GM12878 (cell line): ENCODE data around the gene TMEM41A. TPM values are rescaled to one million over a fixed set of nuclear protein-coding genes. Genes with fewer than 3 reads are reported as not detected.

Experiments
- ATAC-seq: fragments of 200-7000 bp; cut with Tn5 transposase; 3 replicates; pipeline ENCODE4 v1.9.1; 2020; ENCODE audit warnings: mild to moderate bottlenecking, moderate library complexity
- BruUV-seq: library from RNA; stranded (reverse); fragments of 400-500 nt; replicated peaks from 2 replicates; lab custom pipeline; 2021; lab: Mats Ljungman, UMichigan
- CTCF ChIA-PET: fragments of 300-600 bp; sonication (Branson Sonifier 250); formaldehyde crosslinking; extraction: SDS; loops from one replicate; lab custom pipeline; 2021; ENCODE audit warnings: inconsistent platforms; lab: Yijun Ruan, JAX
- POLR2A ChIA-PET: fragments of 350-600 bp; formaldehyde crosslinking; extraction: SDS; loops from one replicate; lab custom pipeline; 2021; ENCODE audit warnings: inconsistent platforms; lab: Charles Lee
- RAD21 ChIA-PET: fragments of 300-600 bp; sonication (Branson Sonifier 250); formaldehyde crosslinking; loops from one replicate; lab custom pipeline; 2023; ENCODE audit warnings: antibody characterized with exemption; ENCODE audit not compliant: unreplicated experiment; lab: Charles Lee
- SMC1A ChIA-PET: fragments of 300-600 bp; sonication (Branson Sonifier 250); formaldehyde crosslinking; loops from one replicate; lab custom pipeline; 2023; ENCODE audit not compliant: unreplicated experiment, uncharacterized antibody; lab: Charles Lee
- DNase-seq: peaks from one replicate; pipeline ENCODE4 v3.0.0-alpha.2; 2011; ENCODE audit warnings: low read depth, low spot score
- FAIRE-seq: peaks from 3 replicates; lab custom pipeline; 2011; peaks lifted over from hg19 to GRCh38; lab: Jason Lieb, UNC
- H2AFZ ChIP-seq: 2 replicates; pipeline ENCODE4 v1.6.0; 2011; ENCODE audit warnings: low read depth, low read length, control low read depth; ENCODE audit not compliant: control insufficient read depth
- H3K27ac ChIP-seq: 2 replicates; pipeline ENCODE4 v1.5.1; 2011; ENCODE audit warnings: control low read depth; ENCODE audit not compliant: control insufficient read depth, insufficient read depth
- H3K27me3 ChIP-seq, 2 experiments: replicated peaks in 1 of 2; 2 replicates each; pipeline versions ENCODE4 v1.6.0 to v1.6.1; 2011; ENCODE audit warnings: low read length in 1 of 2; ENCODE audit not compliant: control insufficient read depth in 2 of 2, insufficient read depth in 2 of 2
- H3K36me3 ChIP-seq, 2 experiments: 2 replicates each; pipeline ENCODE4 v1.5.1; 2011; ENCODE audit warnings: low read length in 1 of 2; ENCODE audit not compliant: control insufficient read depth in 2 of 2, insufficient read depth in 2 of 2
- H3K4me1 ChIP-seq: 2 replicates; pipeline ENCODE4 v1.6.1; 2011; ENCODE audit warnings: mild to moderate bottlenecking, low read length, moderate library complexity, mixed read lengths; ENCODE audit not compliant: control insufficient read depth, insufficient read depth
- H3K4me2 ChIP-seq: 2 replicates; pipeline ENCODE4 v1.6.0; 2011; ENCODE audit warnings: control low read depth; ENCODE audit not compliant: control insufficient read depth, insufficient read depth
- H3K4me3 ChIP-seq: fragments of 200-600 bp; sonication (generic); 2 replicates; pipeline ENCODE4 v1.5.1; 2016
- H3K79me2 ChIP-seq: 2 replicates; pipeline ENCODE4 v1.6.0; 2011; ENCODE audit warnings: low read length; ENCODE audit not compliant: control insufficient read depth, insufficient read depth
- H3K9ac ChIP-seq: 2 replicates; pipeline ENCODE4 v1.8.0; 2011; ENCODE audit warnings: low read length, control low read depth, mixed read lengths; ENCODE audit not compliant: control insufficient read depth, insufficient read depth
- H3K9me3 ChIP-seq: replicated peaks from 3 replicates; pipeline ENCODE4 v1.5.1; 2011; ENCODE audit warnings: mild to moderate bottlenecking, low read length; ENCODE audit not compliant: control insufficient read depth, insufficient read depth
- H4K20me1 ChIP-seq: 2 replicates; pipeline ENCODE4 v1.6.0; 2011; ENCODE audit not compliant: control insufficient read depth, insufficient read depth
- EP300 ChIP-seq, 2 experiments: fragments of 150-350 bp in 1 of 2; IDR thresholded peaks; 2 replicates each; pipeline ENCODE4 v1.6.1; 2011 to 2012; ENCODE audit warnings: low read depth in 2 of 2, low read length in 2 of 2, borderline replicate concordance in 1 of 2, improper control_type of control experiment in 1 of 2, inconsistent platforms in 1 of 2; ENCODE audit not compliant: control insufficient read depth in 1 of 2
- EZH2 ChIP-seq: IDR thresholded peaks from 2 replicates; pipeline ENCODE4 v1.6.1; 2012; ENCODE audit warnings: low read depth, mild to moderate bottlenecking, control low read depth, inconsistent platforms, low read length, borderline replicate concordance; ENCODE audit not compliant: control insufficient read depth
- ZNF24 ChIP-seq: fragments of 450-650 bp; IDR thresholded peaks from 2 replicates; pipeline ENCODE4 v1.6.1; 2017; ENCODE audit warnings: antibody characterized with exemption, mild to moderate bottlenecking
- ZSCAN29 ChIP-seq: fragments of 450-650 bp; IDR thresholded peaks from 2 replicates; pipeline ENCODE4 v1.6.1; 2017; ENCODE audit warnings: mild to moderate bottlenecking, moderate library complexity
- WGBS: methylation state at CpG from one replicate; pipeline ENCODE4 v1.1.6; 2016; ENCODE audit warnings: low lambda C conversion rate; ENCODE audit not compliant: insufficient replicate concordance, insufficient coverage; ENCODE audit errors: missing lambda C conversion rate; 5-methylcytosine and 5-hydroxymethylcytosine counted together
- in situ Hi-C: fragments of 300-500 bp; cut with MboI; formaldehyde crosslinking; loops from 9 replicates; pipeline ENCODE4 v1.14.3; 2018; ENCODE audit warnings: mixed read lengths
- intact Hi-C: fragments of 100-400 bp; cut with micrococcal nuclease; formaldehyde crosslinking; loops from one replicate; pipeline ENCODE4 v1.14.2; 2022; ENCODE audit not compliant: unreplicated experiment
- polyA plus RNA-seq, 11 experiments: library from polyadenylated mRNA; depleted of rRNA in 4 of 11; unstranded in 6 of 11; stranded (reverse) in 5 of 11; fragments of >200 nt; fragmentation: Nextera tagmentation in 4 of 11; fragmentation: Illumina TruSeq in 1 of 11; extraction: Ambion mirVana in 4 of 11; extraction: Trizol in 1 of 11; gene quantifications; 1 replicate in 1 of 11; 2 replicates in 10 of 11; pipeline versions ENCODE4 v1.2.1 to v1.2.3, GENCODE V29; 2011 to 2016; ENCODE audit warnings: inconsistent platforms in 2 of 11, missing spikeins in 2 of 11, low read depth in 1 of 11
- total RNA-seq, 4 experiments: library from RNA; depleted of rRNA in 3 of 4; stranded (reverse); fragments of >200 nt in 3 of 4; fragmentation: Illumina TruSeq in 1 of 4; extraction: Trizol in 1 of 4; gene quantifications; 2 replicates each; pipeline versions ENCODE4 v1.2.1 to v1.2.3, GENCODE V29; 2013 to 2021

TMEM41A gene
- total and polyA plus RNA-seq, 10 of the 15 experiments (the other 5 are each of a cell fraction or from before 2014, with no cell fraction given): 13.9 to 33.2 (median 21.8) TPM

DNA sequence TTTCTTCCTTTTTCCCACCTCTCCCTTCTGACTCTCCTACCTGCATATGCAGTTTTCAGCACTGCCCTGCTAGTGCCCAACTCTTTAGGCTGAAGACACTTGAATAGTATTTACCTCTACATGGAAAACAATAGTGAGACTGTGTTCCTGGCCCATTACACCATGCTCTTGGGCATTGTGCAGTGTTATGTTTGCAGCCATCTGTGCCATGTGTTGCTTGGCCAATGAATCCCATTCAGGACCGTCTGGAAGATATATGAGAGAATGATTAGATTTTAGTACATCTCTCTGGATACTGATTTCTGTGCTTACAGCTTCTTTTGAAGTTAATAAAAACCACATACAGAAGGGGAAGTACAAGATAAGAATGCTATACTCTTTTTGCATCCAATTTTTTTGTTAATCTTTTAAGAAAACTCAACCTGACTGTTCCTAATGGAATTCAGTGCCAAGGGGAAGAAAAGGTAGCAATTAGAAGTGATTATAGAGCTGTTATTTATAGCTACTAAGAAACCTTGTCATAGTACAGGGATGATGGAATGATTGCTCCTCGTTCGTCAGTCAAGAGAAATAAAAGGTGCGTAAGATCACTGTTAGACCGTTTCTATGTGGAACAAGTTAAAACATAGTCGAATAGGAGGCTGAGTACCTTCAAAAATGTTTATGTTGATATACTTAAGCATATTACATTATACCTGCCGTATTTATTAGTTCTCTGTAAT lies 58.9 kb downstream of the TMEM41A start:
- ChIA-PET CTCF (interaction anchor here (0.6 to 2.9 kb wide), 4 partner anchors 18 to 445 kb away, joined by 3 to 6 read pairs (median 4); no protein-coding TSS in a partner anchor), SMC1A (interaction anchor here (1.1 kb wide), 1 partner anchor 14 kb away, joined by 3 read pairs; no protein-coding TSS in a partner anchor), POLR2A (interaction anchor here (0.9 kb wide), 1 partner anchor 14 kb away, joined by 3 read pairs; no protein-coding TSS in a partner anchor), RAD21 (no interaction called here)
- no peak overlapping the region for H3K4me3 ChIP-seq
- H3K79me2 ChIP-seq: no peaks in the 10 kb centered on the region
- in situ Hi-C loops: no loop called here
- no peak overlapping the region for H2AFZ ChIP-seq
- ATAC-seq (no peak), DNase-seq (no peak), FAIRE-seq (no peak)
- no peak for TF ChIP-seq ZNF24
- TF ChIP-seq ZSCAN29: no peak
- no peak for TF ChIP-seq EP300 (IDR thresholded peaks at IDR 0.05; ENCODE audit: borderline replicate concordance in 1 of 2, control insufficient read depth in 1 of 2, low read depth in 2 of 2, low read length in 2 of 2)
- TF ChIP-seq EZH2: no peak
- H3K9ac ChIP-seq: no peak overlapping the region
- no TSS peak for BruUV-seq
- no peaks in the 10 kb centered on the region for H3K4me1 ChIP-seq
- 73% methylated on average over 7 of the region's 7 CpGs for WGBS
- H4K20me1 ChIP-seq: no peaks in the 10 kb centered on the region
- H3K27ac ChIP-seq: no peak overlapping the region
- intact Hi-C loops: no loop called here
- no peak overlapping the region for H3K4me2 ChIP-seq
- no peaks in the 10 kb centered on the region for H3K27me3 ChIP-seq
- H3K9me3 ChIP-seq: no peaks in the 10 kb centered on the region
- H3K36me3 ChIP-seq: no peaks in the 10 kb centered on the region; a peak in 1 of 4 replicates

Other genes starting within 250 kb of the TMEM41A start
- gene EHHADH, start 245.0 kb downstream of the TMEM41A start, total RNA-seq (2014; rRNA removed): 4.9 and 5.1 TPM in 2 replicates
- 4.9 and 5.4 TPM in 2 replicates for gene EHHADH, start 245.0 kb downstream of the TMEM41A start, total RNA-seq (2014; rRNA removed; fragmentation: Illumina TruSeq; extraction: Trizol)
- gene EHHADH, start 245.0 kb downstream of the TMEM41A start, total RNA-seq (2021): 6.8 and 7.7 TPM in 2 replicates
- 0.96 and 1.5 TPM in 2 replicates for gene EHHADH, start 245.0 kb downstream of the TMEM41A start, polyA plus RNA-seq (2011; rRNA removed)
- gene EHHADH, start 245.0 kb downstream of the TMEM41A start, polyA plus RNA-seq (2014; fragmentation: Illumina TruSeq; extraction: Trizol): 5.5 and 6.3 TPM in 2 replicates
- 1 to 10 TPM; 3.6 to 5.1 TPM for gene EHHADH, start 245.0 kb downstream of the TMEM41A start, polyA plus RNA-seq (2014; fragmentation: Nextera tagmentation; extraction: Ambion mirVana)
- gene EHHADH, start 245.0 kb downstream of the TMEM41A start, polyA plus RNA-seq (2014; rRNA removed): 3.6 and 4.2 TPM in 2 replicates
- gene EHHADH, start 245.0 kb downstream of the TMEM41A start, polyA plus RNA-seq (2016; fragmentation: Nextera tagmentation; extraction: Ambion mirVana): 1 to 10 TPM; 6.6 to 8.4 TPM
- gene MAP3K13, start 135.9 kb downstream of the TMEM41A start, total RNA-seq (2014; rRNA removed): 14.9 and 15.8 TPM in 2 replicates
- 17.7 and 18.3 TPM in 2 replicates for gene MAP3K13, start 135.9 kb downstream of the TMEM41A start, total RNA-seq (2014; rRNA removed; fragmentation: Illumina TruSeq; extraction: Trizol)
- gene MAP3K13, start 135.9 kb downstream of the TMEM41A start, total RNA-seq (2021): 10.5 and 17.8 TPM in 2 replicates
- 27.0 and 33.2 TPM in 2 replicates for gene MAP3K13, start 135.9 kb downstream of the TMEM41A start, polyA plus RNA-seq (2011; rRNA removed)
- gene MAP3K13, start 135.9 kb downstream of the TMEM41A start, polyA plus RNA-seq (2014; fragmentation: Illumina TruSeq; extraction: Trizol): 26.7 and 30.1 TPM in 2 replicates
- 10 to 100 TPM; 46.6 to 70.8 TPM for gene MAP3K13, start 135.9 kb downstream of the TMEM41A start, polyA plus RNA-seq (2014; fragmentation: Nextera tagmentation; extraction: Ambion mirVana)
- 11.6 and 13.9 TPM in 2 replicates for gene MAP3K13, start 135.9 kb downstream of the TMEM41A start, polyA plus RNA-seq (2014; rRNA removed)
- gene MAP3K13, start 135.9 kb downstream of the TMEM41A start, polyA plus RNA-seq (2016; fragmentation: Nextera tagmentation; extraction: Ambion mirVana): 10 to 100 TPM; 51.3 to 57.3 TPM
- gene LIPH, start 53.6 kb upstream of the TMEM41A start, total RNA-seq (2014; rRNA removed): 6.8 and 8.0 TPM in 2 replicates
- gene LIPH, start 53.6 kb upstream of the TMEM41A start, total RNA-seq (2014; rRNA removed; fragmentation: Illumina TruSeq; extraction: Trizol): 4.9 and 5.4 TPM in 2 replicates
- 8.8 and 9.1 TPM in 2 replicates for gene LIPH, start 53.6 kb upstream of the TMEM41A start, total RNA-seq (2021)
- 11.1 and 11.7 TPM in 2 replicates for gene LIPH, start 53.6 kb upstream of the TMEM41A start, polyA plus RNA-seq (2011; rRNA removed)
- gene LIPH, start 53.6 kb upstream of the TMEM41A start, polyA plus RNA-seq (2014; fragmentation: Illumina TruSeq; extraction: Trizol): 7.8 and 11.6 TPM in 2 replicates
- gene LIPH, start 53.6 kb upstream of the TMEM41A start, polyA plus RNA-seq (2014; fragmentation: Nextera tagmentation; extraction: Ambion mirVana): 1 to 10 TPM; 2.2 to 4.7 TPM
- 4.2 and 5.7 TPM in 2 replicates for gene LIPH, start 53.6 kb upstream of the TMEM41A start, polyA plus RNA-seq (2014; rRNA removed)
- 1 to 10 TPM; 5.1 TPM for gene LIPH, start 53.6 kb upstream of the TMEM41A start, polyA plus RNA-seq (2016; fragmentation: Nextera tagmentation; extraction: Ambion mirVana)
- 18.1 and 28.2 TPM in 2 replicates for gene SENP2, start 87.3 kb upstream of the TMEM41A start, total RNA-seq (2014; rRNA removed)
- gene SENP2, start 87.3 kb upstream of the TMEM41A start, total RNA-seq (2014; rRNA removed; fragmentation: Illumina TruSeq; extraction: Trizol): 42.7 and 44.4 TPM in 2 replicates
- gene SENP2, start 87.3 kb upstream of the TMEM41A start, total RNA-seq (2021): 35.4 and 36.2 TPM in 2 replicates
- gene SENP2, start 87.3 kb upstream of the TMEM41A start, polyA plus RNA-seq (2011; rRNA removed): 12.1 and 17.4 TPM in 2 replicates
- gene SENP2, start 87.3 kb upstream of the TMEM41A start, polyA plus RNA-seq (2014; fragmentation: Illumina TruSeq; extraction: Trizol): 36.0 and 42.8 TPM in 2 replicates
- gene SENP2, start 87.3 kb upstream of the TMEM41A start, polyA plus RNA-seq (2014; fragmentation: Nextera tagmentation; extraction: Ambion mirVana): 1 to 10 TPM; 9.0 to 9.7 TPM
- 18.8 and 19.7 TPM in 2 replicates for gene SENP2, start 87.3 kb upstream of the TMEM41A start, polyA plus RNA-seq (2014; rRNA removed)
- 10 to 100 TPM; 30.5 to 35.1 TPM for gene SENP2, start 87.3 kb upstream of the TMEM41A start, polyA plus RNA-seq (2016; fragmentation: Nextera tagmentation; extraction: Ambion mirVana)